ENCODE results near the gene CDYL2.

- no peak for TF ChIP-seq EZH2phosphoT487 (IDR thresholded peaks at IDR 0.05; ENCODE audit: insufficient read depth, low read depth)
- no peak for TF ChIP-seq EZH2 (IDR thresholded peaks at IDR 0.05; ENCODE audit: insufficient read depth, poor library complexity, severe bottlenecking)
Measured at GRCh38 chr16:80622007-80622406, 182.4 kb downstream of the CDYL2 start.
